Thymus (tissue), 11 donors: ENCODE measurements around the gene COBL. TPM values are rescaled to one million over a fixed set of nuclear protein-coding genes. Genes with fewer than 3 reads are reported as not detected.

Experiments
- DNase-seq, 9 donors: peaks; one replicate each; pipeline ENCODE4 v3.0.0-alpha.2; 2013; ENCODE audit warnings: low spot score in 9 of 9, low read depth in 6 of 9, missing footprints in 1 of 9
- H3K27ac ChIP-seq, 2 donors: one replicate each; pipeline ENCODE4 v1.5.1; 2013; ENCODE audit warnings: control low read depth in 1 of 2, low read depth in 1 of 2, low read length in 1 of 2, mild to moderate bottlenecking in 1 of 2, moderate library complexity in 1 of 2
- H3K27me3 ChIP-seq, 2 donors: one replicate each; pipeline ENCODE4 v1.5.1; 2013; ENCODE audit warnings: low read length in 1 of 2; ENCODE audit not compliant: control insufficient read depth in 2 of 2, insufficient read depth in 1 of 2
- H3K36me3 ChIP-seq, 2 donors: one replicate each; pipeline ENCODE4 v1.5.1; 2013; ENCODE audit warnings: low read length in 1 of 2, mild to moderate bottlenecking in 1 of 2, moderate library complexity in 1 of 2; ENCODE audit not compliant: control insufficient read depth in 2 of 2, insufficient read depth in 2 of 2
- H3K4me1 ChIP-seq, 2 donors: one replicate each; pipeline ENCODE4 v1.5.1; 2013; ENCODE audit warnings: low read length in 2 of 2; ENCODE audit not compliant: control insufficient read depth in 2 of 2, insufficient read depth in 2 of 2
- H3K4me3 ChIP-seq, 2 donors: one replicate each; pipeline ENCODE4 v1.5.1; 2013; ENCODE audit warnings: low read length in 2 of 2, control low read depth in 1 of 2, mild to moderate bottlenecking in 1 of 2
- H3K9me3 ChIP-seq, 2 donors: one replicate each; pipeline ENCODE4 v1.5.1; 2013; ENCODE audit warnings: low read length in 1 of 2, mild to moderate bottlenecking in 1 of 2; ENCODE audit not compliant: control insufficient read depth in 2 of 2, insufficient read depth in 1 of 2
- WGBS: extraction: QIAGEN DNeasy Blood & Tissue Kit; methylation state at CpG from one replicate; pipeline ENCODE4 v1.1.7; 2013; 5-methylcytosine and 5-hydroxymethylcytosine counted together
- polyA plus RNA-seq: library from polyadenylated mRNA; stranded (reverse); fragments of 200-250 nt; gene quantifications from one replicate; pipeline ENCODE4 v1.2.3, GENCODE V29; 2013
- total RNA-seq: library from RNA; stranded (reverse); fragments of 120-200 nt; gene quantifications from one replicate; pipeline ENCODE4 v1.2.4, GENCODE V29; 2013
- donor health status: healthy.

COBL gene
- total and polyA plus RNA-seq, 2 donors, result 0.66 to 2.0 TPM

GRCh38 chr7:51031791-51032515 lies 284.7 kb downstream of the COBL start:
- Histone ChIP-seq H3K27me3 (peaks cover 0 to 6% of the 10 kb centered on the region in 2 donors), H3K4me3 (no peak overlapping the region), H3K27ac (no peak overlapping the region), H3K36me3 (no peaks in the 10 kb centered on the region), H3K9me3 (no peaks in the 10 kb centered on the region), H3K4me1 (no peaks in the 10 kb centered on the region)
- DNase-seq, result no peak
- 96% methylated on average over 8 of the region's 8 CpGs for WGBS

DNA sequence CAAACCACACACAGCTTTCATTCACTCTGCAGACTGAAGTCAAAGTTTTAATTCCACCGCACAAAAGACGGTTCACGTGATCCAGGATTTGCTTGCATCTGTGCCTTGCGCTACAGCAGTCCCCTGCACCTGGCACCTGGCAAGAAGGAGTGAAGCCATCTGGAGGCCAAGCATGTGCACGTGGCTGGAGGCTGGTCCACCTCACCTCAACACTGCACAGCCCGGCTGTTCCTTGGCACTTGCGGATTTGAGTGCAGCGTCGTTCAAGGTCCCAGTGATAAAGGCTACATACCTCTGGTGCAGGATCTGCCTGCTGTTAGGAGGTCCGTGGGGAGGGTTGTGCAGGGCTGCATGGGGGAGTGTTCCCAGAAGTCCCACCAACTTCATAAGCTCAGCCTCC lies 285.4 kb downstream of the COBL start:
- H3K27me3 ChIP-seq, result peaks cover 0 to 6% of the 10 kb centered on the region in 2 donors
- H3K36me3 ChIP-seq, result no peaks in the 10 kb centered on the region
- H3K27ac ChIP-seq, result no peak overlapping the region
- H3K4me3 ChIP-seq, result no peak overlapping the region
- no peaks in the 10 kb centered on the region for H3K4me1 ChIP-seq
- H3K9me3 ChIP-seq, result no peaks in the 10 kb centered on the region
- 90% methylated on average over 10 of the region's 10 CpGs for WGBS
- DNase-seq, result no peak

DNA sequence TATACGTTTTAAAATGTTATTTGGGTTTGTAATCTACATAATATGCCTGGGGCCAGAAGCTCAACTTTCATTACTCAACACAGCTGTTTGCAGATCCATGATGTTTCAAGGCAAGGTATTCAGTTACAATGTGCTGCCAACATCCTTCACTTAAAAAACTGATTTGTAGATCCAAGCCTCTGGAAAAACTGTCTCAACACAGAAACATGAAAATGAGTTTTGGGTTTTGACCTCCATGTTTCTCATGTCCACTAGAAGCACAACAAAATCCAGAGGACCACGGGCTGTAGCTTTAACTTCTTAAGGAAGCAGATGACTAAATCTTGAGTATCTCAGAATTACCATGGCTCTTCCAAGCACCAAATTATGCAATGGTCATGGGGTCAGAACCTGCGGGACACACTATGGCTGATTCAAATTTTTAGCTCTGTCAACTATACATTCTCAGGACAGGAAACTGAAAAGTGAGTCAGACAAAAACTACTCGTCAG lies 286.9 kb downstream of the COBL start:
- peaks cover 0 to 3% of the 10 kb centered on the region in 2 donors for H3K27me3 ChIP-seq
- no peaks in the 10 kb centered on the region for H3K36me3 ChIP-seq
- H3K4me1 ChIP-seq, result no peaks in the 10 kb centered on the region
- no peak overlapping the region for H3K4me3 ChIP-seq
- H3K27ac ChIP-seq, result no peak overlapping the region
- no peak for DNase-seq
- 90% methylated on average over 4 of the region's 4 CpGs for WGBS
- no peaks in the 10 kb centered on the region for H3K9me3 ChIP-seq

DNA sequence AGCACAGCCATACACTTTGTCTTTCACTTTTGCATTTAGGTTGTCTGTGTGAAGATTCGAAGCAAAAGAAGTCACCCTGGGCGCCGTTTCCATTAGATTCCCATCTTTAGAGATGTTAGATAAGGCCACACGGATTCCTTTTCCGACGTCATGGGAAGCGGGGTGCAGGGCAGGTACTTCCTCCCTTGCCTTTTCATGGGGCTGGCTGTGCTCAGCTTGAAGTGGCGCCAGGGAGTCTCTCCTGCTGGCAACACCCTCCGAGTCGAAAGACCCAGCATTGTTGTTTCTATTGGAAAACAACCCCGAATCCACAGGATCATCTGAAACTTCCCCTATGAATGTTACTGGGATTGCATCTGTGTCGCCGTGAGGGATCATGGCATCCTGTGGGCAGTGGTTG lies 287.5 kb downstream of the COBL start:
- H3K27ac ChIP-seq, result no peak overlapping the region
- DNase-seq, result no peak
- no peaks in the 10 kb centered on the region for H3K4me1 ChIP-seq
- peaks cover 0 to 3% of the 10 kb centered on the region in 2 donors for H3K27me3 ChIP-seq
- no peaks in the 10 kb centered on the region for H3K36me3 ChIP-seq
- no peak overlapping the region for H3K4me3 ChIP-seq
- H3K9me3 ChIP-seq, result no peaks in the 10 kb centered on the region
- WGBS, result 94% methylated on average over 13 of the region's 13 CpGs

DNA sequence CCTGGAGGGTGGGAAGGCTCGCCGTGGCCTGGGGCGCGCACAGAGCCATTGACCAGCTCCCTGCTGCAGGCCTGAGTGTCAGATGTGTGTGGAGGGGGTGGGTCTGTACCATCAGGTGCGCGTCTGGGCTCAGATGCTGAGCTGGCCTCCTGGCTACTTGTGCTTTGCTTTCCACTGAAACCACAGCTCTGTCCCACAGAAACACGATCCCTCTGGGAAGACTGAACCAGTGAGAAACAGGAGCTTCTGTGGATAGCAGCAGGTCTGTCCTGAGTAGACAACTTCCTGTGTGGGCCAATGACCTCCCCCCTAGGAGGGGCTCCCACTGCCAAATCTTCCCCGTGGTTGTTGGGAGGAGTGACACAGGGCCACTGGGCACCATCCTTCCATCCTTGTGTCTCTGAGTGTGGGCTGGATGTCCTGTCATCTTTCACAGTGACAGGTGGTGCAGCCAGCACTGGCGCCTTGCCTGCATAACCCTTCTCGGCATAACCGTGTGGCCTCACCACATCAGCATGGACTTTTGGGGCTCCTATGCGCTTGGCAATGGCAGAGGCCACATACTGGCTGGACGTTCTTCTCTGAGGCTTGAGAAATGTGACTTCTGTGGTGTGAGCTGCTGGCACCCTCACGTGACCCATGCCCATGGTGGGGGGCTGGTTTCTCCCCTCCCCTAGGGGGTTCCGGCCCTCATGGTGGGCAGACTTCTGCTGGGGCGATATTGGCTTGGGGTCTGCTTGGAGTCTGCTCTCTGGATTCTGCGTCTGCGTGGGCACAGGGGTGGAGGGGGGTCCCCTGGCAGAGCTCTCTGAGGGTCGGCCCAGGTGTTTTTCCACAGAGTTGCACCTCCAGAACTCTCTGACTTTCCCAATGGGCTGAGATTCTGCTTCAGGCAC lies 288.4 kb downstream of the COBL start:
- no peaks in the 10 kb centered on the region for H3K9me3 ChIP-seq
- H3K27ac ChIP-seq, result no peak overlapping the region
- WGBS, result 97% methylated on average over 19 of the region's 19 CpGs
- H3K4me3 ChIP-seq, result no peak overlapping the region
- no peaks in the 10 kb centered on the region for H3K4me1 ChIP-seq
- no peaks in the 10 kb centered on the region for H3K27me3 ChIP-seq
- no peak for DNase-seq
- H3K36me3 ChIP-seq, result no peaks in the 10 kb centered on the region

DNA sequence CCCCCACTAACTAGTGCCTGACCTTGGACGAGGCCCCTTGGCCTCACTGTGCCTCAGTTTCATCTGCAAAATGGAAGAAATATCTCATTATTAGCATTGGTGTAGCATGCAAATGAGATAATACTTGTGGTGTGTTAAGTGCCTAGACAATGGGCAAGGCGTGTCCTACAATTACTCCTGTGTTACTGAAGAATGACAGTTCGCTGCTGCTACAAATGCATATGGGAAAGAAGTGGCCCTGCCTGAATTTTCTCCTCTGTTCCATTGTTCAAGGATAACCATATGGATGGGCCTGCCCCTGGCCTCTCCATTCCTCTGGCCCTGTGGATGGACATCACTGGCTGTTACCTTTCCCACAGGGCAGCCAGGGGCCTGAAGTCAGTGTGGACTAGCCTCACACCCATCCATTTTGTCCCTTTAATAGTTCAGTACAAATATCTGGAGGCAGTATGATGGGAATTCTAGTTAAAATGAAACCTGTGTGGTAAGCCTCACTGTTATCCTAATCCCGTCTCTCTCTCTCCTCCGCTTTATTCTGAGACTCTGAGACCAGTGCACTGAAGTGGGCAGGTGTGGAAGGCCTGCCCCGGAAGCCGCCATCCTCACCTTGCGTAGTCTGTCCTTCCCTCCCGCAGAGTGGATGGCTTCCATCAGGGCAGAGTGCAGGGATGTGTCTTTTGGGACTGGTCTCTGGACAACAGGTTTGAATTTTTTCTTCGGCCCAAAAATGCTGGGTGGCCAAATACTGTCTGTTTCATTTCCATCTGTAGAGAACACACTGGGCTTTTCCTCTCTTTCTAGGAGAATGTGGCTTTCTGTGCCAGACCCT lies 289.3 kb downstream of the COBL start:
- H3K4me3 ChIP-seq, result no peak overlapping the region
- no peaks in the 10 kb centered on the region for H3K4me1 ChIP-seq
- 97% methylated on average over 10 of the region's 10 CpGs for WGBS
- H3K27me3 ChIP-seq, result no peaks in the 10 kb centered on the region
- no peaks in the 10 kb centered on the region for H3K36me3 ChIP-seq
- H3K27ac ChIP-seq, result no peak overlapping the region
- no peak for DNase-seq
- no peaks in the 10 kb centered on the region for H3K9me3 ChIP-seq

GRCh38 chr7:51026341-51026740 lies 290.3 kb downstream of the COBL start:
- no peak overlapping the region for H3K27ac ChIP-seq
- H3K4me1 ChIP-seq, result no peaks in the 10 kb centered on the region
- H3K9me3 ChIP-seq, result no peaks in the 10 kb centered on the region
- WGBS, result 98% methylated on average over 12 of the region's 12 CpGs
- no peak for DNase-seq
- no peaks in the 10 kb centered on the region for H3K27me3 ChIP-seq
- H3K36me3 ChIP-seq, result no peaks in the 10 kb centered on the region
- H3K4me3 ChIP-seq, result no peak overlapping the region

GRCh38 chr7:51025668-51026067 lies 290.9 kb downstream of the COBL start:
- Histone ChIP-seq H3K4me3 (no peak overlapping the region), H3K36me3 (no peaks in the 10 kb centered on the region), H3K9me3 (no peaks in the 10 kb centered on the region), H3K27me3 (no peaks in the 10 kb centered on the region), H3K4me1 (no peaks in the 10 kb centered on the region), H3K27ac (no peak overlapping the region)
- 95% methylated on average over 2 of the region's 2 CpGs for WGBS
- no peak for DNase-seq
